HG03097 (cell line): ENCODE data around the gene SCAF8.
"Not testable (repeated sequence)": the region's sequence is repeated elsewhere in the genome, so short reads cannot be mapped to it uniquely, and the experiment has no call there.

Source experiments
- ATAC-seq: cut with Tn5 transposase; IDR thresholded peaks from one replicate; pipeline ENCODE4 v1.9.1; 2021; ENCODE audit not compliant: unreplicated experiment, low FRiP score

The SCAF8 gene

GRCh38 chr6:154733183-154733625 is at the start of gene SCAF8:
SCAF8 (plus strand) TSS chr6:154733416; CDS start chr6:154733901, 485 bp downstream.
- peak; percentile 79 for ATAC-seq

GRCh38 chr6:154683756-154684523 is 49.3 kb upstream of the SCAF8 start:
- ATAC-seq, result peak; percentile 84

- ATAC-seq, result no peak
Measured at GRCh38 chr6:154686162-154686561, 47.1 kb upstream of the SCAF8 start.

GRCh38 chr6:154689493-154690255 is 43.5 kb upstream of the SCAF8 start:
- ATAC-seq, result no peak

- ATAC-seq, result no peak
Measured at GRCh38 chr6:154690857-154691256, 42.4 kb upstream of the SCAF8 start.

- no peak for ATAC-seq
Measured at GRCh38 chr6:154696661-154697060, 36.6 kb upstream of the SCAF8 start.

GRCh38 chr6:154703124-154703523 is 30.1 kb upstream of the SCAF8 start:
- no peak for ATAC-seq

GRCh38 chr6:154705471-154706113 is 27.6 kb upstream of the SCAF8 start:
- ATAC-seq, result no peak

GRCh38 chr6:154706389-154706788 is 26.8 kb upstream of the SCAF8 start:
- no peak for ATAC-seq

GRCh38 chr6:154709621-154710020 is 23.6 kb upstream of the SCAF8 start:
- ATAC-seq, result no peak

- no peak for ATAC-seq
Measured at GRCh38 chr6:154710689-154711088, 22.5 kb upstream of the SCAF8 start.

- no peak for ATAC-seq
Measured at GRCh38 chr6:154715446-154715845, 17.8 kb upstream of the SCAF8 start.

GRCh38 chr6:154716350-154716749 is 16.9 kb upstream of the SCAF8 start:
- not testable (repeated sequence) for ATAC-seq

- no peak for ATAC-seq
Measured at GRCh38 chr6:154719433-154719832, 13.8 kb upstream of the SCAF8 start.

- no peak for ATAC-seq
Measured at GRCh38 chr6:154719854-154720253, 13.4 kb upstream of the SCAF8 start.

GRCh38 chr6:154721460-154721859 is 11.8 kb upstream of the SCAF8 start:
- ATAC-seq, result no peak

GRCh38 chr6:154726887-154727286 is 6.3 kb upstream of the SCAF8 start:
- no peak for ATAC-seq

GRCh38 chr6:154731296-154732218 is 1.7 kb upstream of the SCAF8 start:
- no peak for ATAC-seq

GRCh38 chr6:154732538-154733182 is 556 bp upstream of the SCAF8 start:
- no peak for ATAC-seq
